HepG2 (cell line): ENCODE results near the gene DOK4. TPM values are rescaled to one million over a fixed set of nuclear protein-coding genes. Genes with fewer than 3 reads are reported as not detected.
"Not testable (repeated sequence)": the region's sequence is repeated elsewhere in the genome, so short reads cannot be mapped to it uniquely, and the experiment has no call there.

Experiments
- ATAC-seq: fragments of 200-7000 bp; cut with Tn5 transposase; 3 replicates; pipeline ENCODE4 v1.9.1; 2020; ENCODE audit warnings: mild to moderate bottlenecking, moderate library complexity
- BruUV-seq: library from RNA; stranded (reverse); fragments of 400-500 nt; replicated peaks from 2 replicates; lab custom pipeline; 2021; lab: Mats Ljungman, UMichigan
- CTCF ChIA-PET: fragments of 300-600 bp; formaldehyde crosslinking; extraction: SDS; loops from one replicate; lab custom pipeline; 2021; ENCODE audit warnings: low total read pairs, inconsistent platforms, low intra/inter-chr PET ratio; lab: Yijun Ruan, JAX
- POLR2A ChIA-PET: fragments of 350-600 bp; sonication (Branson Sonifier 250); formaldehyde crosslinking; loops from one replicate; lab custom pipeline; 2020; ENCODE audit warnings: antibody characterized with exemption, inconsistent platforms; lab: Yijun Ruan, JAX
- DNase-seq: peaks from one replicate; pipeline ENCODE4 v3.0.0-alpha.2; 2015; ENCODE audit warnings: low spot score
- FAIRE-seq: peaks from 3 replicates; lab custom pipeline; 2011; peaks lifted over from hg19 to GRCh38; lab: Jason Lieb, UNC
- H2AFZ ChIP-seq: one replicate; pipeline ENCODE4 v1.6.1; 2011; ENCODE audit warnings: low read length, inconsistent platforms
- H3K27ac ChIP-seq: fragments of 300-600 bp; 3 replicates; pipeline ENCODE4 v1.8.0; 2011; ENCODE audit warnings: mixed run types, mild to moderate bottlenecking, mixed read lengths, low read length, inconsistent platforms; ENCODE audit not compliant: insufficient read depth; ENCODE audit errors: extremely low read length
- H3K27me3 ChIP-seq, 2 experiments: fragments of 200-600 bp in 1 of 2; 2 replicates in 1 of 2; 3 replicates in 1 of 2; pipeline versions ENCODE4 v1.6.0 to v1.8.0; 2011; ENCODE audit warnings: low read length in 2 of 2, mild to moderate bottlenecking in 2 of 2, moderate library complexity in 2 of 2, inconsistent platforms in 1 of 2; ENCODE audit not compliant: insufficient read depth in 2 of 2, control insufficient read depth in 1 of 2
- H3K36me3 ChIP-seq, 2 experiments: fragments of 200-600 bp in 1 of 2; replicated peaks in 1 of 2; 2 replicates in 1 of 2; 3 replicates in 1 of 2; pipeline versions ENCODE4 v1.5.1 to v1.8.0; 2011; ENCODE audit warnings: low read length in 2 of 2, inconsistent platforms in 1 of 2; ENCODE audit not compliant: insufficient read depth in 2 of 2, control insufficient read depth in 1 of 2
- H3K4me1 ChIP-seq: 2 replicates; pipeline ENCODE4 v1.5.1; 2012; ENCODE audit warnings: low read length, inconsistent platforms; ENCODE audit not compliant: insufficient read depth
- H3K4me2 ChIP-seq: 2 replicates; pipeline ENCODE4 v1.6.0; 2011; ENCODE audit warnings: low read depth, low read length, inconsistent platforms
- H3K4me3 ChIP-seq, 3 experiments: fragments of 200-600 bp in 1 of 3; sonication (generic), shearing (Covaris generic) in 1 of 3; replicated peaks in 1 of 3; 2 replicates each; pipeline ENCODE4 v1.5.1; 2011 to 2016; ENCODE audit warnings: low read length in 3 of 3, inconsistent platforms in 2 of 3, low read depth in 2 of 3, mild to moderate bottlenecking in 2 of 3, control low read depth in 1 of 3, mixed read lengths in 1 of 3; ENCODE audit not compliant: insufficient read depth in 1 of 3
- H3K79me2 ChIP-seq: one replicate; pipeline ENCODE4 v1.6.1; 2011; ENCODE audit warnings: low read length, inconsistent platforms; ENCODE audit not compliant: insufficient read depth
- H3K9ac ChIP-seq: 2 replicates; pipeline ENCODE4 v1.6.0; 2011; ENCODE audit warnings: mild to moderate bottlenecking, low read depth, low read length, inconsistent platforms; ENCODE audit not compliant: insufficient read depth
- H3K9me3 ChIP-seq: 2 replicates; pipeline ENCODE4 v1.5.1; 2012; ENCODE audit warnings: mild to moderate bottlenecking, low read length
- H4K20me1 ChIP-seq: 2 replicates; pipeline ENCODE4 v1.6.0; 2011; ENCODE audit warnings: inconsistent platforms, mild to moderate bottlenecking, low read length, moderate library complexity; ENCODE audit not compliant: insufficient read depth
- ZKSCAN1 ChIP-seq: fragments of 150-350 bp; IDR thresholded peaks from 2 replicates; pipeline ENCODE4 v1.6.1; 2014; ENCODE audit warnings: low read length
- ZNF687 ChIP-seq: sonication (generic); formaldehyde crosslinking; IDR thresholded peaks from 2 replicates; pipeline ENCODE4 v1.5.1; 2020; ENCODE audit warnings: mild to moderate bottlenecking, missing genetic modification reagents, moderate library complexity
- WGBS: methylation state at CpG from one replicate; pipeline ENCODE4 v1.1.6; 2017; ENCODE audit warnings: low lambda C conversion rate; 5-methylcytosine and 5-hydroxymethylcytosine counted together
- in situ Hi-C: cut with HindIII; loops from 2 replicates; pipeline ENCODE4 v1.10.0; 2017; ENCODE audit warnings: low pct_unique_long_range_greater_than_20kb; ENCODE audit not compliant: extremely low pct_ligation_motif_present
- intact Hi-C: fragments of 100-400 bp; cut with micrococcal nuclease; formaldehyde crosslinking; loops from one replicate; pipeline ENCODE4 v1.10.0; 2022; ENCODE audit not compliant: unreplicated experiment
- polyA plus RNA-seq, 8 experiments: library from polyadenylated mRNA; depleted of rRNA in 3 of 8; stranded (reverse) in 7 of 8; unstranded in 1 of 8; fragments of >200 nt; fragmentation: Illumina TruSeq in 4 of 8; extraction: Trizol in 4 of 8; gene quantifications; 2 replicates each; pipeline versions ENCODE4 v1.2.1 to v1.2.3, GENCODE V29; 2011 to 2016; ENCODE audit warnings: low read depth in 4 of 8, missing spikeins in 1 of 8, mixed read lengths in 1 of 8; ENCODE audit not compliant: insufficient read depth in 1 of 8
- total RNA-seq, 5 experiments: library from RNA; depleted of rRNA; stranded (reverse); fragments of >200 nt; fragmentation: Illumina TruSeq; extraction: Trizol; gene quantifications; 2 replicates each; pipeline ENCODE4 v1.2.3, GENCODE V29; 2016; ENCODE audit warnings: low read depth in 1 of 5
- TF ChIP-seq, protein P1 (sequence below): sonication (generic); IDR thresholded peaks from 2 replicates; pipeline ENCODE4 v1.6.1; 2016; ENCODE audit warnings: low read depth, borderline replicate concordance

DOK4 gene
- total and polyA plus RNA-seq, 2 of the 13 experiments (the other 11 are each of a cell fraction or from before 2014, with no cell fraction given) = 52.7 to 70.0 TPM

DNA sequence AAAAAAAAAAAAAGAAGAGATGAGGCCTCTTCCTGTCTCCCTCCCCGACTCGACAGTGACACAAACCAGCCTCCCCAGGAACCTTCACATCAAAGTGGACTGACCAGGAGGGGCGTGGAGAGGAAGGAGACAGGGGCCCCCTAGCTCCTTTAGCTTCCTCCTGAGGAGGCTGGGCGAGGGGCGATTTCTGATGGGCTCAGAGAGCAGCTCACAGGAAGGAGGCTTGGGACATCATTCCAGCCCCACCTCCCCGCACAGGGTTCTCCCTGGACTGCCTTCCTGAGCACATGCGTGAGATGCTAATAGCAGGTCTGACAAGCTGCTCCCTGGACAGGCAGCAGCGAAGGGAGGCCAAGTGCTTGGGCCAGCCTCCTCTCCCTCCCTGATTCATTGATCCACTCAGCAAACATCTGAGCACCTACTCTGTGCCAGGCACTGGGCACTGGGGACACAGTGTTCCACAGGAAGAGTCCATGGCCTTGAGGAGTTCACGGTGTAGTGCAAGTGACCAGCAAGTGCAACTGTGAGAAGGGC lies 14.4 kb upstream of the DOK4 start (continued):
- TF ChIP-seq ZKSCAN1 = peak; percentile 79
- TF ChIP-seq, protein P1, sequence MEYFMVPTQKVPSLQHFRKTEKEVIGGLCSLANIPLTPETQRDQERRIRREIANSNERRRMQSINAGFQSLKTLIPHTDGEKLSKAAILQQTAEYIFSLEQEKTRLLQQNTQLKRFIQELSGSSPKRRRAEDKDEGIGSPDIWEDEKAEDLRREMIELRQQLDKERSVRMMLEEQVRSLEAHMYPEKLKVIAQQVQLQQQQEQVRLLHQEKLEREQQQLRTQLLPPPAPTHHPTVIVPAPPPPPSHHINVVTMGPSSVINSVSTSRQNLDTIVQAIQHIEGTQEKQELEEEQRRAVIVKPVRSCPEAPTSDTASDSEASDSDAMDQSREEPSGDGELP = no peak
- peak; percentile 46 for TF ChIP-seq ZNF687 (CRISPR knock-in tag)

GRCh38 chr16:57499941-57500340 lies 13.6 kb upstream of the DOK4 start:
- POLR2A ChIA-PET = interaction anchor here (0.9 to 2.9 kb wide), 4 partner anchors 13 to 52 kb away, joined by 3 to 8 read pairs (median 6); partner anchors contain the start of genes CIAPIN1 and COQ9
- ATAC-seq, H3K36me3 ChIP-seq, BruUV-seq, CTCF ChIA-PET, in situ Hi-C loops, H2AFZ ChIP-seq, H3K9me3 ChIP-seq, H3K27ac ChIP-seq, FAIRE-seq, H4K20me1 ChIP-seq, DNase-seq, intact Hi-C loops, H3K79me2 ChIP-seq, H3K9ac ChIP-seq, H3K4me3 ChIP-seq, H3K4me2 ChIP-seq: not testable (repeated sequence)
- peaks cover 5 to 57% of the 10 kb centered on the region in 2 experiments; a peak in 4 of 5 replicates for H3K27me3 ChIP-seq
- peaks cover 36% of the 10 kb centered on the region for H3K4me1 ChIP-seq
- 68% methylated on average over 11 of the region's 11 CpGs for WGBS
